Tibial nerve (tissue), 4 donors: Measurements from ENCODE around the gene TMEM91.

Experiments used
- EP300 ChIP-seq, 2 donors: sonication (generic); formaldehyde crosslinking; IDR thresholded peaks; one replicate each; pipeline ENCODE4 v1.6.1; 2017; ENCODE audit warnings: antibody characterized with exemption in 2 of 2, mild to moderate bottlenecking in 1 of 2
- TF ChIP-seq, protein P1 (sequence below), 5 experiments: fragments of 200-600 bp in 3 of 5; fragments of 450-650 bp in 2 of 5; sonication (generic) in 3 of 5; IDR thresholded peaks; one replicate each; pipeline ENCODE4 v1.5.1; 2016 to 2019; ENCODE audit warnings: antibody characterized with exemption in 5 of 5, mild to moderate bottlenecking in 3 of 5, moderate library complexity in 2 of 5

- TF ChIP-seq, protein P1, sequence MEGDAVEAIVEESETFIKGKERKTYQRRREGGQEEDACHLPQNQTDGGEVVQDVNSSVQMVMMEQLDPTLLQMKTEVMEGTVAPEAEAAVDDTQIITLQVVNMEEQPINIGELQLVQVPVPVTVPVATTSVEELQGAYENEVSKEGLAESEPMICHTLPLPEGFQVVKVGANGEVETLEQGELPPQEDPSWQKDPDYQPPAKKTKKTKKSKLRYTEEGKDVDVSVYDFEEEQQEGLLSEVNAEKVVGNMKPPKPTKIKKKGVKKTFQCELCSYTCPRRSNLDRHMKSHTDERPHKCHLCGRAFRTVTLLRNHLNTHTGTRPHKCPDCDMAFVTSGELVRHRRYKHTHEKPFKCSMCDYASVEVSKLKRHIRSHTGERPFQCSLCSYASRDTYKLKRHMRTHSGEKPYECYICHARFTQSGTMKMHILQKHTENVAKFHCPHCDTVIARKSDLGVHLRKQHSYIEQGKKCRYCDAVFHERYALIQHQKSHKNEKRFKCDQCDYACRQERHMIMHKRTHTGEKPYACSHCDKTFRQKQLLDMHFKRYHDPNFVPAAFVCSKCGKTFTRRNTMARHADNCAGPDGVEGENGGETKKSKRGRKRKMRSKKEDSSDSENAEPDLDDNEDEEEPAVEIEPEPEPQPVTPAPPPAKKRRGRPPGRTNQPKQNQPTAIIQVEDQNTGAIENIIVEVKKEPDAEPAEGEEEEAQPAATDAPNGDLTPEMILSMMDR (IDR thresholded peaks at IDR 0.05) = peak in 3 of 5 experiments; percentile 8 to 20 (median 15)
- TF ChIP-seq EP300 (IDR thresholded peaks at IDR 0.05) = peak in 1 of 2 donors; percentile 12
Measured at GRCh38 chr19:41431426-41432386, 55.4 kb downstream of the TMEM91 start.
